H1 (cell line): ENCODE results near the gene MAGI2. TPM values are rescaled to one million over a fixed set of nuclear protein-coding genes. Genes with fewer than 3 reads are reported as not detected.

ENCODE experiments used
- CTCF ChIA-PET: fragments of 300-600 bp; sonication (Branson Sonifier 250); formaldehyde crosslinking; loops from one replicate; lab custom pipeline; 2021; ENCODE audit not compliant: partially characterized antibody; lab: Charles Lee
- POLR2A ChIA-PET: fragments of 300-600 bp; sonication (Branson Sonifier 250); formaldehyde crosslinking; loops from one replicate; lab custom pipeline; 2021; ENCODE audit warnings: inconsistent platforms; ENCODE audit not compliant: partially characterized antibody; lab: Charles Lee
- DNase-seq, 2 experiments: peaks; one replicate each; pipeline versions ENCODE4 v3.0.0 to v3.0.0-alpha.2; 2010 to 2022; ENCODE audit warnings: low spot score in 2 of 2, low read depth in 1 of 2, mixed read lengths in 1 of 2
- FAIRE-seq: peaks from 2 replicates; lab custom pipeline; 2011; peaks lifted over from hg19 to GRCh38; lab: Jason Lieb, UNC
- H2AFZ ChIP-seq: 2 replicates; pipeline ENCODE4 v1.8.1; 2012; ENCODE audit warnings: low read length, inconsistent platforms
- H2AK5ac ChIP-seq: 2 replicates; pipeline ENCODE4 v1.6.1; 2013; ENCODE audit warnings: low read depth, low read length
- H2BK120ac ChIP-seq: replicated peaks from 2 replicates; pipeline ENCODE3; 2013; ENCODE audit warnings: low read depth, low read length, inconsistent platforms
- H2BK12ac ChIP-seq: 2 replicates; pipeline ENCODE4 v1.6.1; 2013; ENCODE audit warnings: low read depth, low read length
- H2BK15ac ChIP-seq: 2 replicates; pipeline ENCODE4 v1.6.1; 2013; ENCODE audit warnings: low read length
- H2BK20ac ChIP-seq: 2 replicates; pipeline ENCODE4 v1.6.1; 2013; ENCODE audit warnings: low read length
- H2BK5ac ChIP-seq: 2 replicates; pipeline ENCODE4 v1.6.1; 2013; ENCODE audit warnings: low read depth, low read length
- H3K14ac ChIP-seq: 2 replicates; pipeline ENCODE4 v1.6.1; 2013; ENCODE audit warnings: inconsistent platforms; ENCODE audit not compliant: insufficient read length
- H3K18ac ChIP-seq: 2 replicates; pipeline ENCODE4 v1.6.1; 2013; ENCODE audit warnings: low read length; ENCODE audit errors: extremely low read depth
- H3K23ac ChIP-seq: 2 replicates; pipeline ENCODE4 v1.6.1; 2013; ENCODE audit warnings: inconsistent platforms; ENCODE audit not compliant: insufficient read length
- H3K23me2 ChIP-seq: 2 replicates; pipeline ENCODE4 v1.6.1; 2013; ENCODE audit warnings: low read depth, low read length
- H3K27ac ChIP-seq: 2 replicates; pipeline ENCODE4 v1.6.1; 2011; ENCODE audit warnings: low read depth, low read length, inconsistent platforms
- H3K27me3 ChIP-seq, 4 experiments: replicated peaks in 1 of 4; 1 replicate in 1 of 4; 2 replicates in 3 of 4; pipeline versions ENCODE4 v1.6.1 to v1.8.1; 2011 to 2013; ENCODE audit warnings: low read length in 3 of 4, mild to moderate bottlenecking in 3 of 4, inconsistent platforms in 2 of 4, mixed read lengths in 2 of 4, moderate library complexity in 1 of 4; ENCODE audit not compliant: control insufficient read depth in 3 of 4, insufficient read depth in 3 of 4; ENCODE audit errors: extremely low read depth in 1 of 4
- H3K36me3 ChIP-seq, 4 experiments: 2 replicates each; pipeline versions ENCODE4 v1.6.1 to v1.8.1; 2011 to 2013; ENCODE audit warnings: mild to moderate bottlenecking in 4 of 4, low read length in 3 of 4, moderate library complexity in 2 of 4, control low read depth in 1 of 4, inconsistent platforms in 1 of 4; ENCODE audit not compliant: insufficient read depth in 4 of 4, control insufficient read depth in 2 of 4
- H3K4ac ChIP-seq: replicated peaks from 2 replicates; pipeline ENCODE3; 2013; ENCODE audit warnings: low read length, low read depth, mixed read lengths, inconsistent platforms; ENCODE audit not compliant: insufficient read length
- H3K4me1 ChIP-seq, 4 experiments: replicated peaks in 1 of 4; 1 replicate in 1 of 4; 2 replicates in 3 of 4; pipeline versions ENCODE4 v1.6.1 to v1.8.1; 2011 to 2013; ENCODE audit warnings: low read length in 3 of 4, inconsistent platforms in 2 of 4, mixed read lengths in 1 of 4; ENCODE audit not compliant: insufficient read depth in 4 of 4, control insufficient read depth in 3 of 4
- H3K4me2 ChIP-seq, 2 experiments: 2 replicates each; pipeline versions ENCODE4 v1.6.1 to v1.8.1; 2011 to 2013; ENCODE audit warnings: low read depth in 2 of 2, low read length in 2 of 2, control low read depth in 1 of 2, inconsistent platforms in 1 of 2, mild to moderate bottlenecking in 1 of 2; ENCODE audit not compliant: insufficient read depth in 1 of 2
- H3K4me3 ChIP-seq, 4 experiments: fragments of 200-600, 300-600 bp in 1 of 4; sonication (generic), shearing (Covaris generic), sonication (Bioruptor Twin) in 1 of 4; 2 replicates each; pipeline versions ENCODE4 v1.5.1 to v1.8.1; 2011 to 2016; ENCODE audit warnings: low read length in 4 of 4, low read depth in 3 of 4, control low read depth in 2 of 4, inconsistent platforms in 2 of 4, mild to moderate bottlenecking in 2 of 4, mixed read lengths in 1 of 4, moderate library complexity in 1 of 4; ENCODE audit not compliant: insufficient read depth in 2 of 4; ENCODE audit errors: extremely low read depth in 1 of 4
- H3K56ac ChIP-seq: replicated peaks from 2 replicates; pipeline ENCODE3; 2013; ENCODE audit warnings: low read depth, mild to moderate bottlenecking, mixed read lengths, low read length, inconsistent platforms; ENCODE audit not compliant: insufficient read length
- H3K79me1 ChIP-seq: 2 replicates; pipeline ENCODE4 v1.6.1; 2013; ENCODE audit warnings: low read depth, low read length, control low read depth
- H3K79me2 ChIP-seq, 2 experiments: 2 replicates each; pipeline versions ENCODE4 v1.6.1 to v1.8.1; 2012 to 2013; ENCODE audit warnings: low read length in 2 of 2, mild to moderate bottlenecking in 2 of 2, inconsistent platforms in 1 of 2; ENCODE audit not compliant: insufficient read depth in 2 of 2, control insufficient read depth in 1 of 2
- H3K9ac ChIP-seq, 4 experiments: replicated peaks in 1 of 4; 1 replicate in 1 of 4; 2 replicates in 3 of 4; pipeline versions ENCODE4 v1.6.1 to v1.8.1; 2011 to 2013; ENCODE audit warnings: low read depth in 3 of 4, low read length in 3 of 4, control low read depth in 2 of 4, mild to moderate bottlenecking in 2 of 4, moderate library complexity in 2 of 4, inconsistent platforms in 1 of 4; ENCODE audit errors: extremely low read depth in 1 of 4
- H3K9me3 ChIP-seq, 2 experiments: 2 replicates each; pipeline versions ENCODE4 v1.6.1 to v1.8.1; 2012 to 2013; ENCODE audit warnings: mild to moderate bottlenecking in 2 of 2, moderate library complexity in 2 of 2, control low read depth in 1 of 2, inconsistent platforms in 1 of 2, low read depth in 1 of 2, low read length in 1 of 2, mixed read lengths in 1 of 2; ENCODE audit not compliant: insufficient read depth in 2 of 2
- H4K20me1 ChIP-seq, 2 experiments: replicated peaks in 1 of 2; 2 replicates each; pipeline versions ENCODE3 to v1.8.1; 2011 to 2013; ENCODE audit warnings: inconsistent platforms in 2 of 2, low read length in 2 of 2, mild to moderate bottlenecking in 1 of 2; ENCODE audit not compliant: insufficient read depth in 2 of 2, control insufficient read depth in 1 of 2
- H4K5ac ChIP-seq: 2 replicates; pipeline ENCODE4 v1.6.1; 2013; ENCODE audit warnings: low read length, low read depth, mixed read lengths, inconsistent platforms; ENCODE audit not compliant: insufficient read length
- H4K8ac ChIP-seq: 2 replicates; pipeline ENCODE4 v1.8.0; 2013; ENCODE audit warnings: mild to moderate bottlenecking, moderate library complexity, low read length, inconsistent platforms; ENCODE audit not compliant: insufficient read depth; ENCODE audit errors: extremely low read depth
- H4K91ac ChIP-seq: replicated peaks from 2 replicates; pipeline ENCODE3; 2013; ENCODE audit warnings: low read length, mixed read lengths, inconsistent platforms; ENCODE audit not compliant: insufficient read length
- CBX5 ChIP-seq: fragments of 300-800, 300-1000 bp; sonication (generic); IDR thresholded peaks from 2 replicates; pipeline ENCODE4 v1.7.1; 2016; ENCODE audit warnings: antibody characterized with exemption, low read length, low read depth
- CREB1 ChIP-seq: IDR thresholded peaks from 2 replicates; pipeline ENCODE4 v1.6.1; 2012; ENCODE audit warnings: inconsistent platforms
- GABPA ChIP-seq: IDR thresholded peaks from 2 replicates; pipeline ENCODE4 v1.6.1; 2011; ENCODE audit warnings: mild to moderate bottlenecking, low read length, moderate library complexity, borderline replicate concordance; ENCODE audit not compliant: insufficient read depth
- HDAC2 ChIP-seq, 2 experiments: fragments of 300-600 bp in 1 of 2; sonication (generic) in 1 of 2; IDR thresholded peaks; 2 replicates each; pipeline ENCODE4 v1.6.1; 2011 to 2012; ENCODE audit warnings: low read depth in 2 of 2, low read length in 2 of 2, mild to moderate bottlenecking in 2 of 2, moderate library complexity in 2 of 2, borderline replicate concordance in 1 of 2, inconsistent platforms in 1 of 2
- KDM1A ChIP-seq: fragments of 200-600, 300-600 bp; sonication (generic); IDR thresholded peaks from 2 replicates; pipeline ENCODE4 v1.7.1; 2016; ENCODE audit warnings: mild to moderate bottlenecking, low read length, borderline replicate concordance
- SP2 ChIP-seq: IDR thresholded peaks from 2 replicates; pipeline ENCODE4 v1.6.1; 2012; ENCODE audit warnings: mild to moderate bottlenecking, low read length, inconsistent platforms
- SRF ChIP-seq: IDR thresholded peaks from 2 replicates; pipeline ENCODE4 v1.6.1; 2011; ENCODE audit warnings: mild to moderate bottlenecking, low read depth, low read length, moderate library complexity
- SUZ12 ChIP-seq: fragments of 200-600 bp; sonication (generic); IDR thresholded peaks from 2 replicates; pipeline ENCODE4 v1.6.1; 2012; ENCODE audit warnings: mild to moderate bottlenecking, inconsistent platforms, low read length, moderate library complexity, mixed read lengths
- WGBS, 2 experiments: shearing (Covaris generic) in 1 of 2; methylation state at CpG; one replicate each; pipeline versions ENCODE4 v1.1.6 to v1.1.7; 2013 to 2015; ENCODE audit warnings: low lambda C conversion rate in 2 of 2, mixed read lengths in 2 of 2, inconsistent platforms in 1 of 2, low coverage in 1 of 2, missing lambda C conversion rate in 1 of 2; ENCODE audit not compliant: insufficient replicate concordance in 2 of 2, insufficient coverage in 1 of 2, insufficient read length in 1 of 2; ENCODE audit errors: extremely low coverage in 1 of 2, missing lambda C conversion rate in 1 of 2; 5-methylcytosine and 5-hydroxymethylcytosine counted together
- polyA plus RNA-seq, 7 experiments: library from polyadenylated mRNA; depleted of rRNA in 3 of 7; stranded (reverse) in 5 of 7; unstranded in 2 of 7; fragments of >200 nt in 5 of 7; fragments of 200-250 nt in 2 of 7; gene quantifications; 1 replicate in 5 of 7; 2 replicates in 1 of 7; 4 replicates in 1 of 7; pipeline versions ENCODE4 v1.2.1 to v1.2.3, GENCODE V29; 2011 to 2013; ENCODE audit warnings: missing spikeins in 2 of 7, mixed read lengths in 2 of 7
- total RNA-seq: library from RNA; stranded (reverse); fragmentation: NEBNext Ultra II Directional; extraction: Animal tissue kit (Norgen Biotek cat#: 25700); gene quantifications from 2 replicates; pipeline ENCODE4 v1.2.1, GENCODE V29; 2021
- TF ChIP-seq, protein P1 (sequence below): IDR thresholded peaks from 2 replicates; pipeline ENCODE4 v1.6.1; 2011; ENCODE audit warnings: low read length, improper control_type of control experiment

The MAGI2 gene
- total and polyA plus RNA-seq, 2 of the 8 experiments (the other 6 are each of a cell fraction or from before 2014, with no cell fraction given) = 6.0 to 27.3 TPM

DNA sequence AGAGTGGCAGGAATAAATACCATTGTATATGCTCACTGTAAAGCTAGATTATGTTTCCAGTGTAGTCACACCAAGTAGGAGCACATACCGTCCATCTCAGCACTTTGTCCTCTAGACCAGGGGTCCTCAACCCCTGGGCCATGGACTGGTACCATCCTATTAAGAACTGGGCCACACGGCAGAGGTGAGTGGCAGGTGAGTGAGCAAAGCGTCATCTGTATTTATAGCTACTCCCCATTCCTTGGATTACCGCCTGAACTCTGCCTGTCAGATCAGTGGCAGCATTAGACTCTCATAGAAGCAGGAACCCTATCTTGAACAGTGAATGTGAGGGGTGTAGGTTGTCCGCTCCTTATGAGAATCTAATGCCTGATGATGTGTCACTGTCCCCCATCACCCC is 735.3 kb downstream of the MAGI2 start:
- H3K36me3 ChIP-seq = no peaks in the 10 kb centered on the region
- no peak overlapping the region for H3K4me2 ChIP-seq
- no peak overlapping the region for H3K9ac ChIP-seq
- no peaks in the 10 kb centered on the region for H3K23me2 ChIP-seq
- peaks cover 0 to 1% (median 0%) of the 10 kb centered on the region in 4 experiments; a peak in 1 of 7 replicates for H3K27me3 ChIP-seq
- no peak for FAIRE-seq
- H3K79me1 ChIP-seq = no peaks in the 10 kb centered on the region
- H2BK12ac ChIP-seq = no peak overlapping the region
- H3K18ac ChIP-seq = no peak overlapping the region
- H3K9me3 ChIP-seq = no peaks in the 10 kb centered on the region
- no peak for DNase-seq
- H4K20me1 ChIP-seq = no peaks in the 10 kb centered on the region
- H2BK20ac ChIP-seq = no peak overlapping the region
- no peak overlapping the region for H2BK5ac ChIP-seq
- CTCF ChIA-PET = interaction anchor here (1.5 kb wide), 1 partner anchor 371 kb away, joined by 3 read pairs; no protein-coding TSS in a partner anchor
- no peak overlapping the region for H3K23ac ChIP-seq
- H3K79me2 ChIP-seq = peaks cover 0 to 14% of the 10 kb centered on the region in 2 experiments; a peak in 2 of 4 replicates
- H2AK5ac ChIP-seq = no peak overlapping the region
- no peak overlapping the region for H3K27ac ChIP-seq
- no peak overlapping the region for H2AFZ ChIP-seq
- no peak overlapping the region for H4K91ac ChIP-seq
- no peak overlapping the region for H2BK120ac ChIP-seq
- peaks cover 0 to 9% (median 4%) of the 10 kb centered on the region in 4 experiments; a peak in 4 of 7 replicates for H3K4me1 ChIP-seq
- no peak overlapping the region for H3K14ac ChIP-seq
- H3K4ac ChIP-seq = no peak overlapping the region
- H4K5ac ChIP-seq = no peak overlapping the region
- 87% methylated on average over 5 of the region's 5 CpGs; no CpG with 5 or more reads in 1 of the 2 experiments for WGBS, 2 experiments
- no peak overlapping the region for H4K8ac ChIP-seq
- POLR2A ChIA-PET = interaction anchor here (1.4 kb wide), 1 partner anchor 9 kb away, joined by 5 read pairs; no protein-coding TSS in a partner anchor
- TF ChIP-seq CBX5 (no peak), CREB1 (no peak), GABPA (no peak), SUZ12 (no peak), KDM1A (no peak), SP2 (no peak), HDAC2 (IDR thresholded peaks at IDR 0.05; ENCODE audit: borderline replicate concordance in 1 of 2, low read depth in 2 of 2, low read length in 2 of 2) (no peak), SRF (no peak)
- TF ChIP-seq, protein P1, sequence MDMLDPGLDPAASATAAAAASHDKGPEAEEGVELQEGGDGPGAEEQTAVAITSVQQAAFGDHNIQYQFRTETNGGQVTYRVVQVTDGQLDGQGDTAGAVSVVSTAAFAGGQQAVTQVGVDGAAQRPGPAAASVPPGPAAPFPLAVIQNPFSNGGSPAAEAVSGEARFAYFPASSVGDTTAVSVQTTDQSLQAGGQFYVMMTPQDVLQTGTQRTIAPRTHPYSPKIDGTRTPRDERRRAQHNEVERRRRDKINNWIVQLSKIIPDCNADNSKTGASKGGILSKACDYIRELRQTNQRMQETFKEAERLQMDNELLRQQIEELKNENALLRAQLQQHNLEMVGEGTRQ = no peak
- no peak overlapping the region for H2BK15ac ChIP-seq
- H3K4me3 ChIP-seq = no peak overlapping the region
- no peak overlapping the region for H3K56ac ChIP-seq
